HCT116 (cell line): ENCODE measurements around the gene NEURL4.

Experiments
- FOSL1 ChIP-seq: IDR thresholded peaks from 2 replicates; pipeline ENCODE4 v1.6.1; 2012; ENCODE audit warnings: low read depth
- POLR2AphosphoS5 ChIP-seq: IDR thresholded peaks from 2 replicates; pipeline ENCODE4 v1.6.1; 2011; ENCODE audit warnings: mild to moderate bottlenecking, low read depth, low read length, moderate library complexity
- TF ChIP-seq, protein P1 (sequence below), 3 experiments: fragments of 200-600 bp in 1 of 3; sonication (generic) in 1 of 3; IDR thresholded peaks in 2 of 3; conservative IDR thresholded peaks in 1 of 3; 2 replicates each; pipeline ENCODE4 v1.5.1; 2012 to 2017; ENCODE audit warnings: low read depth in 2 of 3, low read length in 2 of 3, antibody characterized with exemption in 1 of 3, borderline replicate concordance in 1 of 3, control low read depth in 1 of 3, mild to moderate bottlenecking in 1 of 3, mixed read lengths in 1 of 3, mixed run types in 1 of 3, moderate library complexity in 1 of 3; ENCODE audit not compliant: insufficient read depth in 1 of 3

DNA sequence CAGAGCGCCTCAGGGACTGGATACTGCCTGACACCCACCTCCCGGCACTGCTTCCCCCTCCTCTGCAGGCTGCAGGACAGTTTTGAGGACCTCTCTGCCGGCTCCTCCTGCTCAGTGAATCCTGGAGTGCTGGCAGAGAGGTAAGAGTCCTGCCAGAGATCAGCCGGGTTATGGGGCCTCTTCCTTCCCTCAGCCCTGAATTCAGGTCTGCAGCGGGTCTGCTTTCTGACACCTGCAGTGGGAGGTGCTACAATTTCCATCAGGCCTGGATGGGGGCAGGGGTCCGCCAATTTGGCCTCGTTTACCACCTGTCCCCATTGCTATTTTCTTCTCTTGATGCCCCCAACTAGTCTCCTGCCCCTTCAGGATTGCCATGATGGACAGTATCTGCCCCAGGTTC is 3.0 kb upstream of the NEURL4 start:
- TF ChIP-seq, protein P1, sequence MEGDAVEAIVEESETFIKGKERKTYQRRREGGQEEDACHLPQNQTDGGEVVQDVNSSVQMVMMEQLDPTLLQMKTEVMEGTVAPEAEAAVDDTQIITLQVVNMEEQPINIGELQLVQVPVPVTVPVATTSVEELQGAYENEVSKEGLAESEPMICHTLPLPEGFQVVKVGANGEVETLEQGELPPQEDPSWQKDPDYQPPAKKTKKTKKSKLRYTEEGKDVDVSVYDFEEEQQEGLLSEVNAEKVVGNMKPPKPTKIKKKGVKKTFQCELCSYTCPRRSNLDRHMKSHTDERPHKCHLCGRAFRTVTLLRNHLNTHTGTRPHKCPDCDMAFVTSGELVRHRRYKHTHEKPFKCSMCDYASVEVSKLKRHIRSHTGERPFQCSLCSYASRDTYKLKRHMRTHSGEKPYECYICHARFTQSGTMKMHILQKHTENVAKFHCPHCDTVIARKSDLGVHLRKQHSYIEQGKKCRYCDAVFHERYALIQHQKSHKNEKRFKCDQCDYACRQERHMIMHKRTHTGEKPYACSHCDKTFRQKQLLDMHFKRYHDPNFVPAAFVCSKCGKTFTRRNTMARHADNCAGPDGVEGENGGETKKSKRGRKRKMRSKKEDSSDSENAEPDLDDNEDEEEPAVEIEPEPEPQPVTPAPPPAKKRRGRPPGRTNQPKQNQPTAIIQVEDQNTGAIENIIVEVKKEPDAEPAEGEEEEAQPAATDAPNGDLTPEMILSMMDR (IDR thresholded peaks at IDR 0.05 in 2 of 3, conservative IDR thresholded peaks at IDR 0.05 in 1 of 3; ENCODE audit: borderline replicate concordance in 1 of 3, insufficient read depth in 1 of 3, low read depth in 2 of 3, low read length in 2 of 3): no peak
- TF ChIP-seq FOSL1: no peak
- no peak for TF ChIP-seq POLR2AphosphoS5
